Psoas muscle (tissue), 8 donors: ENCODE measurements around the gene ANAPC2. TPM values are rescaled to one million over a fixed set of nuclear protein-coding genes. Genes with fewer than 3 reads are reported as not detected.

Source experiments
- ATAC-seq, 4 donors: fragments of 200-7000 bp; cut with Tn5 transposase; one replicate each; pipeline ENCODE4 v1.9.1; 2020; ENCODE audit warnings: moderate library complexity in 3 of 4, mild to moderate bottlenecking in 2 of 4
- DNase-seq, 2 donors: peaks; one replicate each; pipeline ENCODE4 v3.0.0-alpha.2; 2020
- H3K27ac ChIP-seq: fragments of 200-600 bp; one replicate; pipeline ENCODE4 v1.8.0; 2022
- H3K27me3 ChIP-seq, 3 donors: fragments of 200-600 bp in 1 of 3; one replicate each; pipeline versions ENCODE4 v1.6.1 to v1.8.0; 2013 to 2022; ENCODE audit warnings: low read length in 2 of 3, mild to moderate bottlenecking in 2 of 3, moderate library complexity in 1 of 3; ENCODE audit not compliant: insufficient read depth in 3 of 3
- H3K36me3 ChIP-seq, 2 donors: fragments of 200-600 bp in 1 of 2; one replicate each; pipeline versions ENCODE4 v1.6.1 to v1.8.0; 2013 to 2022; ENCODE audit warnings: low read depth in 1 of 2, mild to moderate bottlenecking in 1 of 2, moderate library complexity in 1 of 2; ENCODE audit not compliant: insufficient read depth in 1 of 2
- H3K4me1 ChIP-seq: fragments of 200-600 bp; one replicate; pipeline ENCODE4 v1.8.0; 2022
- H3K4me3 ChIP-seq: fragments of 200-600 bp; one replicate; pipeline ENCODE4 v1.8.0; 2022; ENCODE audit warnings: mild to moderate bottlenecking
- H3K9me3 ChIP-seq: fragments of 200-600 bp; one replicate; pipeline ENCODE4 v1.8.0; 2022
- WGBS, 3 donors: extraction: QIAGEN DNeasy Blood & Tissue Kit; methylation state at CpG; one replicate each; pipeline versions ENCODE4 v1.1.6 to v1.1.7; 2013; 5-methylcytosine and 5-hydroxymethylcytosine counted together
- intact Hi-C, 2 donors: fragments of 100-400 bp; cut with DNase I; formaldehyde crosslinking; loops; one replicate each; pipeline versions ENCODE4 v1.11.0 to v1.14.2; 2022
- polyA plus RNA-seq, 3 donors: library from polyadenylated mRNA; stranded (reverse); fragments of 200-250 nt; gene quantifications; one replicate each; pipeline ENCODE4 v1.2.3, GENCODE V29; 2013
- total RNA-seq, 4 donors: library from RNA; stranded (reverse); fragmentation: NEBNext Ultra II Directional in 2 of 4; extraction: Animal tissue kit (Norgen Biotek cat#: 25700) in 2 of 4; gene quantifications; one replicate each; pipeline versions ENCODE4 v1.2.1 to v1.2.4, GENCODE V29; 2021 to 2023
- TF ChIP-seq, protein P1 (sequence below): fragments of 200-600 bp; IDR thresholded peaks from one replicate; pipeline ENCODE4 v1.8.0; 2022; ENCODE audit warnings: antibody characterized with exemption
- donor health status: healthy with polysubstance abuse.
- donor health status: DM: no; HTN: no; CAD: no; lungs with moderate emphysema.
- donor health status: Bipolar disorder and iron deficiency.
- donor health status: healthy.
- donor health status: DM: yes; HTN: yes; CAD: no.
- donor health status: DM: no; HTN: no; CAD: no.
- donor health status: DM: no; HTN: no; CAD: no.
- donor health status: DM: yes; HTN: yes; CAD: no.

ANAPC2 gene
- total and polyA plus RNA-seq, 7 donors: 13.0 to 32.1 (median 22.6) TPM

DNA sequence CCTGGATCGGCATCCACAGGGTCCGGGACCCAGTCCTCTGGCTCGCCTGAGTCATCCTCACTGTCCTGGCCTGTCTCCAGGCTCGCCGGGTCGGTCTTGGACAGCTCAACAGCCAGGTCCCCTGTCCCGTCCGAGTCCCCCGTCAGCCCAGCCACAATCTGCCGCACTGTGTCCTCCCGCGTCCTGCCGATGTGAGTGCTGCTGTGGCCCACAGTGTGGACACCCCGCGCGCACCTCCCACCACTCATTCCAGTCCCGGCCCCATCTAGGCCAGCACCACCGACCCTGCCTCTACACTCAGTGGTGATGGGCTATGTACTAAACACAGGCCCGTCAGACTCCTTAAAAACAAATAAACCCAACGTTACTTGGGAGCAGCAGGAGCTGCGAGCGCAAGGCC lies 6.7 kb downstream of the ANAPC2 start:
- 93 to 95% (median 94%) methylated on average over 22 of the region's 22 CpGs for WGBS, 3 donors
- ATAC-seq (no peak), DNase-seq (no peak)
- Histone ChIP-seq H3K27ac (no peak overlapping the region), H3K9me3 (no peaks in the 10 kb centered on the region), H3K36me3 (peaks cover 3 to 87% of the 10 kb centered on the region in 2 donors), H3K27me3 (no peaks in the 10 kb centered on the region), H3K4me1 (peaks cover 11% of the 10 kb centered on the region), H3K4me3 (no peak overlapping the region)
- TF ChIP-seq, protein P1, sequence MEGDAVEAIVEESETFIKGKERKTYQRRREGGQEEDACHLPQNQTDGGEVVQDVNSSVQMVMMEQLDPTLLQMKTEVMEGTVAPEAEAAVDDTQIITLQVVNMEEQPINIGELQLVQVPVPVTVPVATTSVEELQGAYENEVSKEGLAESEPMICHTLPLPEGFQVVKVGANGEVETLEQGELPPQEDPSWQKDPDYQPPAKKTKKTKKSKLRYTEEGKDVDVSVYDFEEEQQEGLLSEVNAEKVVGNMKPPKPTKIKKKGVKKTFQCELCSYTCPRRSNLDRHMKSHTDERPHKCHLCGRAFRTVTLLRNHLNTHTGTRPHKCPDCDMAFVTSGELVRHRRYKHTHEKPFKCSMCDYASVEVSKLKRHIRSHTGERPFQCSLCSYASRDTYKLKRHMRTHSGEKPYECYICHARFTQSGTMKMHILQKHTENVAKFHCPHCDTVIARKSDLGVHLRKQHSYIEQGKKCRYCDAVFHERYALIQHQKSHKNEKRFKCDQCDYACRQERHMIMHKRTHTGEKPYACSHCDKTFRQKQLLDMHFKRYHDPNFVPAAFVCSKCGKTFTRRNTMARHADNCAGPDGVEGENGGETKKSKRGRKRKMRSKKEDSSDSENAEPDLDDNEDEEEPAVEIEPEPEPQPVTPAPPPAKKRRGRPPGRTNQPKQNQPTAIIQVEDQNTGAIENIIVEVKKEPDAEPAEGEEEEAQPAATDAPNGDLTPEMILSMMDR: no peak
- intact Hi-C loops: no loop called here

DNA sequence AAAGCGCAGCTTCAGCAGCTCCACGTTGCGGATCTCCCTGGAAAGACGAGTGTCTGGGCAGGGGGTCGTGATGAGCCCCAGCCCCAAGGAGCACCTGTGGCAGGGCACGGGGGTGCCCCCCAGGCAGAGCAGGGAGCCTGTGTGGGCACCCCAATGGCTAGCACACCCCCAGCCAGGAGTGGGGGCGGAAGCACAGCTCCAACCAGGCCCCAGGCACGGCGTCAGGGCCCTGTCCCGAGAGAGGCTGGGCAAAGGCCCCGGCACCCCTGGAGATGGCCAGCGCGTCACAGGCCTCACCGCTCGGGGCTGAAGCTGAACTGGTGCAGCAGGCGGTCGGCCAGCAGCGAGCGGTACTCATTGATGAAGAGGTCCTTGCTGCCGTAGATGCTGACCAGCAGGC lies 7.9 kb downstream of the ANAPC2 start:
- no peaks in the 10 kb centered on the region for H3K27me3 ChIP-seq
- TF ChIP-seq, protein P1: no peak
- H3K4me1 ChIP-seq: no peaks in the 10 kb centered on the region
- 93 to 95% (median 93%) methylated on average over 20 of the region's 20 CpGs for WGBS, 3 donors
- no peak overlapping the region for H3K27ac ChIP-seq
- H3K4me3 ChIP-seq: no peak overlapping the region
- H3K9me3 ChIP-seq: no peaks in the 10 kb centered on the region
- intact Hi-C loops: no loop called here
- ATAC-seq (no peak), DNase-seq (no peak)
- peaks cover 3 to 81% of the 10 kb centered on the region in 2 donors for H3K36me3 ChIP-seq

DNA sequence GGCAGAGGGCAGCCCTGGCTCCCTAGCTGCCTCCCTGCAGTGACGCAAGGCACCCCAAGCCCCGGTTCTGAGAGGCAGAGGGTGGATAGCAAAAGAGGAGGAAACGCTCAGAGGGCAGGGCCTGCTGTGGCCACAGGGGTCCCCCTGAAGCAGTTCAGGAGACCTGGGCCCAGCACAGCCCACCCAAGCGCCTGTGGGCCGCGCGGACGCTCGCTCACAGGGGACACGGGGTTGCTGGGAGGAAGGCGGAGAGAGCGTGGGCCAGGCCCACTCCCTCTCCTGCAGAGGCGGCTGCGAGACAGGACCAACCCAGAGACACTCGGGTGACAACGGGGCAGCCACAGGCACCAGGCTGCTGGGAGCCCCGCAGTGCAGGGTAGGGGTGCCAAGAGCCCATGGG lies 8.6 kb downstream of the ANAPC2 start:
- Histone ChIP-seq H3K36me3 (peaks cover 3 to 74% of the 10 kb centered on the region in 2 donors), H3K9me3 (no peaks in the 10 kb centered on the region), H3K27me3 (no peaks in the 10 kb centered on the region), H3K4me3 (no peak overlapping the region), H3K27ac (no peak overlapping the region), H3K4me1 (no peaks in the 10 kb centered on the region)
- TF ChIP-seq, protein P1: no peak
- no peak for DNase-seq
- 92 to 96% (median 95%) methylated on average over 10 to 17 of the region's 17 CpGs for WGBS, 3 donors
- intact Hi-C loops: no loop called here
- ATAC-seq: no peak

DNA sequence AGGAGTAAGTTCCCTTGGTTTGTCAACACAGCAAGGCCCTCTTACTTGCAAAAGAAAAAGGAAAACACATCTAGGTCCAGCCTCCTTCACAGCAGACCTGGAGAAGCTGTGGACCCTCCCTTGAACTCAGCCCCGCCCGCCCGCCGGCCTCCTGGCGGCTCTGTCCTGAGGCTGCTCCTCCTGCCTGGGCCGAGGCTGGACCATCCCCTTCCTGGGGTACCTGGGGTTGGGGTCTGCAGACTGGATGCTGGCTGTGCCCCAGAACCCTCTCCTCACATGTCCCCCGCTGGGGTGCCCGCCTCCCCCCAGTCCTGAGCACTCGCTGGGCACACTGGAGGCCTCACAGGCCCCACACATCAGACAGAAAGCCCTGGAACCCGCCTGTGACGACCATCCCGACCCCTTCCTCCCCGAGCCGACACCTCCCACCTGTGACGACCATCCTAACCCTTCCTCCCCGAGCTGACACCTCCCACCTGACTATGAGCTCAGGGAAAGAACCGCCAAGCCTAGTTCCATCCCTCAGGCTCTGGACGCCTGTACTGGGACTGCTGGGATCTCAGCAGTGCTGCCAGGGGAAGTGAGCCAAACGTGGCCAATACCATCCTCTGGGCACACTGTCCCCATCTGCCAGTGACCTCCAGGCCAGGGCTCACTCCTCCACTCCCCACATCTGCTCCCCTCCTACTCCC lies 9.3 kb downstream of the ANAPC2 start:
- peaks cover 3 to 72% of the 10 kb centered on the region in 2 donors for H3K36me3 ChIP-seq

More for the DNA sequence above, 9.3 kb downstream of the ANAPC2 start:
- H3K4me1 ChIP-seq: no peaks in the 10 kb centered on the region
- WGBS, 3 donors: 87 to 88% (median 88%) methylated on average over 19 of the region's 19 CpGs
- TF ChIP-seq, protein P1: no peak
- H3K27ac ChIP-seq: no peak overlapping the region
- no peak overlapping the region for H3K4me3 ChIP-seq
- no peaks in the 10 kb centered on the region for H3K27me3 ChIP-seq
- DNase-seq (no peak), ATAC-seq (no peak)
- intact Hi-C loops: no loop called here
- no peaks in the 10 kb centered on the region for H3K9me3 ChIP-seq
